NK-92 (cell line): Measurements from ENCODE around the gene RFX1.
"Not testable (repeated sequence)": the region's sequence is repeated elsewhere in the genome, so short reads cannot be mapped to it uniquely, and the experiment has no call there.

Experiments
- DNase-seq: peaks from one replicate; lab custom pipeline; 2025; ENCODE audit not compliant: unreplicated experiment; lab: John Stamatoyannopoulos, UW

Gene RFX1

DNA sequence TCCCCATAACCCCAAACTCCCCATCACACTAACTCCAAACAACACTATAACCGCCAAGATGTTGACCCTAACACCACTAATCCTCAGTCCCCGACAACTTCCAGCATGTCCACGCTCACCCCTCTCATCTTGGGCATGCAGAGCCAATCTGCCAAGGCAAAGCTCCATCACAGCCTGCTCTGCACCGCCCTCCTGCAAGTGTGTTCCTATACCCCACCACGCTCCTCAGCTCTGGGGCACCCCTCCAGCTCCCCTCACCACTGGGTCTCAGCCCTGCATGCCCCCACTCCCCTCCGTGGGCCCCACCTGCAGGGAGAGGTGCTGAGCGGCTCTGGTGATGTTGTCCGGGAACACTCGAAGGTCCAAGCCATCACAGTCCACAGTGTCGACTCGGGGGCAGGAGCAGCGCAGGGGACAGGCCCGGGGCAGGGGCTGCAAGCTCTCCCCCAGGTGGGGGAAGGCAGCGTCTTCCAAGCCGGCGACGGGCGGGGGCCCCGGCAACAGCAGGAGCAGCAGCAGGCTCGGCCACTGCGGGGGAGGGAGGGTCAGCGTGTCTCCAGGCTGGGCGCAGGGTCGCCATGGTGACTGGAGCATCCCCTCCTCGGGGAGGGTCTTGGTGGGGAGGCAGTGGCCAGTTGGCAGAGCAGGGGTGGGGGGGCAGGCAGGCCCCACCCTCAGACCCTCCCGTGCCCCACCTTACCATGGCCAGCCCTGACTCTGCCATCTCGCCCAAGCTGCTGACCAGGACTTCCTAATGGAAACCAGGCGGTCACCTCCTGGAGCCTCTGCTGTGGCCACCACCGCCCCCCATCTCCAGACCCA lies 68.4 kb downstream of the RFX1 start:
- DNase-seq: no peak

DNA sequence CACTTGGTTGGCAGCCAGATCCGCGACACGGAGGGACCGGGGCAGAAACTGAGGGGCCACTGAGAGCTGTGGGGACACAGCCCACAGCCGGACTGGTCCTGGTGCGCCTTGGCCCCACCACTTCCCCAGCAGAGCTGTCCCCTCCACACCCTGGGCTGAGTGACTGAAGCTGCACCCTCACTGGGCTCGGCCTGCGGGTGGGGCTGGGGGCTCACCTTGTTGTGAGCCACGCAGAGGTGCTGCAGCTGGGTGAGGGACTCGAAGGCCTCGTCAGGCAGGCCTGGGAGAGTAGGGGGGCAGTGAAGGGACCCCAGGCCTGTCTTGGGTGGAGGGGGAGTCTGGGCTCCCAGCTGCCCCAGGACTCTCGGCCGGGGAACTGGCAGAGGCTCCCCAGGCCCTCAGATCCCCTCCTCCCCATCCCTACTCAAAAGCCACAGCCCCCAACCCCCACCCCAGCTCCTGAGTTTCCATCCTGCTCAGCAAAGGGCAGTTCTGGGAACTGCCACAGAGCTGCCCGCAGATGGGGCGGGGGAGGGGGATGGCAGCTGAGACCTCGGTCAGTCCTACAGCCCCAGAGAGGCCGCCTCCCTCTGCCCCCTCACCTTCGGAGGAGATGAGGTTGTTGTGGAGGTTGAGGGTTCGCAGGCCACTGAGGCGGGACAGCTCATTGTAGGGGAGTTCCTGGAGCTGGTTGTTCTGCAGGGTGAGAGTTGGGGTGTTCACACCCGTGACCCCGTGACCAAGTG lies 70.2 kb downstream of the RFX1 start:
- no peak for DNase-seq

DNA sequence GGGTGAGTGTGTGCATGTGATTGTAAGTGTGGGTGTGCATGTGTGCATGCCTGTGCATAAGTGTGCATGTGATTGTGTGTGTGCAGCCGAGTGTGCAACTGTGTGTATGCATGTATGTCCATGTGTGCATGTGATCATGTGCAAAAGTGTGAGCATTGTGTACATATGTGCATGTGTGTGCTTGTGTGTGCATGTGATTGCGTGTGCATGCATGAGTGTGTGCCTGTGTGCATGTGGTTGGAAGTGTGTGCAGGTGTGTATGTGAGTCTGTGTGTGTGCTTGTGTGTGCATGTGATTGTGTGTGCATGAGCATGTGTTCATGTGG lies 71.4 kb downstream of the RFX1 start:
- DNase-seq: no peak

DNA sequence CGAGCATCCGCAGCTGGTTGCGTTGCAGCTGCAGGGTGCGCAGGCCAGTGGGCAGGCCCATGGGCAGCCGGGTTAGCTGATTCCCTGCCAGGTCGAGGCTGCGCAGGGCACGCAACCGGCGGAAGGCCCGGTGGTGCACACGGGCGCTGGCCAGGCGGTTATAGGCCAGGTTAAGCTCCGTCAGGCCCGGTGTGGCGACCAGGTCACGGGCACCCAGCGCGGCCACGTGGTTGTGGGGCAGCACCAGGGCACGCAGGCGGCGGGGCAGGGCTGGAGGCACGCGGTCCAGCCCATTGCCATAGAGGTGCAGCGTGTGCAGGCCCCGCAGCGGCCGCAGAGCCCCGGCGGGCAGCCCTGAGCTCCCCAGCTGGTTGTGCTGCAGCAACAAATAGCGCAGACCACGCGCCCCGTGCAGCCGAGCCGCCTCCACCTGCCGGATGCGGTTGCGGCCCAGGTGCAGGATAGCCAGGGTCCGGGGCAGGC lies 73.2 kb downstream of the RFX1 start:
- no peak for DNase-seq

DNA sequence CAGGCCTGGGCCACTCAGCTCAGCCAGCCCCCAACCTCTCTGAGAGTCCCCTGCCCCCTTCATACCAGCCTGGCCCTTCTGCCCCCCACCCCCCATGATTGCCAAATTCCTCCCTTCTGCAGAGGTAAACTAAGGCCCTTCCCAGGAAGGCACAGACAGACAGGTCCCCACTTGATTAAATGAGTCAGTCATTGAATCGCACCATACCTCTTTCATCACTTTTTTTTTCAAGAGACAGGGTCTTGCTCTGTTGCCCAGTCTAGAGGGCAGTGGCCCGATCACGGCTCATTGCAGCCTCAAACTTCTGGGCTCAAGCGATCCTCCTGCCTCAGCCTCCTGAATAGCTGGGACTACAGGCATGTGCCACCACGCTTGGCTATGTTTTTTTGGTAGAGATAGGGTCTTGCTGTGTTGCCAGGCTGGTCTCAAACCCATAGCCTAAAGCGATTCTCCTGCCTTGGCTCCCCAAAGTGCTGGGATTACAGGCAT lies 73.9 kb downstream of the RFX1 start:
- no peak for DNase-seq

DNA sequence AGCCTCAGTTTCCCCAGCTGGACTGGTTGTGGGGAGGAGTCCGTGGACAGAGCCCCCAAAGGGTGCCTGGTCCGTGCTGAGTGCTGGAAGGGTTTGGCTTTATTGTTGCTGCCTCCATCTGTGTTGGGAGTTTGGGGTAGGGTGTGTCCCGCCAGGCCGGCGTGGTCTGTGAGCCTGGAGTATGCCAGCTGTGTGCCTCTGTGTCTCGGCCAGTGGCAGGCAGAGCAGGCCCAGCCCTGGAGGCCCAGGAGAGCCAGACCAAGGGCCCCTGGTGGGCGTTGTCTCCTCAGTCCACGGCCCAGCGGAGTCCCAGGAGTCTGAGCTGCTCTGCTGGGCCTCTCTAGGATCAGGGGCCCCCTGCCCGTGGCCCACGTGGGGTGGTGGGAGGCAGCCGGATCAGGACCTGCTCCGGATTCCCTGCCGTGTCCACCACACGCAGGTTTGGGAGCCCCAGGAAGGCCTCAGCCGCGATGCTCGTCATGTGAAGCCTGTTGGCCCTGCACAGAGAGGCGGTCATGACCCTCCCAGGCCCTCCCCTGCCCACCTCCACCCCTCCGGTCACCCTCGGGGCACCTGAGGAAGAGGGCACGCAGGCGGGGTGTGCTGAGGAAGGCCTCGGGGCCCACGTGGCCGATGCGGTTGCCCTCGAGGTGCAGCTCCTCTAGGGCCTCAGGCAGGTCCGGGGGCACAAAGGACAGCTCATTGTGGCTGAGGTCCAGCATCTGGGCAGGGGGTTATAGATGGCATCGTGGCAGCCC lies 74.5 kb downstream of the RFX1 start:
- no peak for DNase-seq

DNA sequence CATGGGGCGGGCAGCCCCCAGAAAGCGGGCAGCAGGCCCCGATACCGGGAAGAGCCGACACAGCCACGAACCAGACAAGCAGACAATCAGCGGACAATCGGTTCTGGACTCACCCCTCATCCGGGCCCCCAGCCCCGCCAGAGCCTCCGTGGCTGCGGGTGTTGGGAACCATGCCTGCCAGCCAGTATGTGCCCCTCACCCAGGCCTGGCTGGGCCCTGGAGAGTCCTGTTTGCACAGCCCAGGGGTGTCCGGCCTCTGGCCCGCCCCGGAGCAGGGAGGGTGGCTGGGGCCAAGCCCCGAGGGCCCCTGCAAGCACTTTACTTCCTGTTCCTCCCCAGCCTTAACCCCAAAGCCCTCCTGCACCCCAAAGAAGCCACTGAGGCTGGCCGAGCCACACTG lies 75.7 kb downstream of the RFX1 start:
- DNase-seq: no peak

DNA sequence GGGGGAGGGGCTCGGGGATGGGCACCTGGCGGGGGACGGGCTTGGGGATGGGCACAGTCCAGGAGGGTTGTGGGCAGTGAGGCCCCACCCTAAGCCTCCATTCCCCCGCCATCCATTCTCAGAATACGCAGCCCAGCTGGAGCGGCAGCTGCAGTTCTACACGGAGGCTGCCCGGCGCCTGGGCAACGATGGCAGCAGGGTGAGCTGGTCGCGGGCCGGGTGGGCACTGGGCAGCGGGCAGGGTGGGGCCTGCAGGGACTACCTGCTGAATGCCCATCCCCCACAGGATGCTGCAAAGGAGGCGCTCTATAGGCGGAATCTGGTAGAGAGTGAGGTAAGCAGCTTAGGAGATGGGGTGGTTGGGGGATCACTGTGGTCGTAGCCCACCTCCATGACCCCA lies 76.2 kb downstream of the RFX1 start:
- no peak for DNase-seq

DNA sequence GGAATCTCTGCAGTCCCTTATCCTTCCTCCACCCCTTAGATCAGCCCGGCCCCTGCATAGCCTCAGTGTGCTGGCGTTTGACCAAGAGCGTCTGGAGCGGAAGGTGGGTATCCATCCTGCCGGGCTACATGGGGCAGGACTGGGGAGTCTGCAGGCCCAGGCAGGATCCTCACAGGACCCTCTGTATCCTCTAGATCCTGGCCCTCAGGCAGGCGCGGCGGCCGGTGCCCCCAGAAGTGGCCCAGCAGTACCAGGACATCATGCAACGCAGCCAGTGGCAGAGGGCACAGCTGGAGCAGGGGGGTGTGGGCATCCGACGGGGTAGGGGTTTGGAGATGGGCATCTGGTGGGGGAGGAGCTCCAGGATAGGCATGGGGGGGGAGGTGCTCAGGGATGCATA lies 76.8 kb downstream of the RFX1 start:
- no peak for DNase-seq

DNA sequence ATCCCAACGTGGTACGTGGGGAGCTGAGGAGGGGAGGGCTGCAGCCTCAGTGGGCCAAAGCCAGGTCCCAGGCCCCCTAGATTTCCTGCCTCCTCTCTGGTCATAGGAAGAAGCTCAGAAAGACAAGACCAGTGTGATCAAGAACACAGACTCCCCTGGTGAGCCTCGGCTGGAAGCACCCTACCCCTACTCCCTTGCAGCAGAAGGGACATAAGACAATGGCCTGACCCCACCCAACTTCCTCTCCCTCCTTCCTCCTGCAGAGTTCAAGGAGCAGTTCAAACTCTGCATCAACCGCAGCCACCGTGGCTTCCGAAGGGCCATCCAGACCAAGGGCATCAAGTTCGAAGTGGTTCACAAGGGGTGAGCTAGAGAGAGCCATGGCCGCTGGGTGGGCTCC lies 79.4 kb downstream of the RFX1 start:
- DNase-seq: no peak

DNA sequence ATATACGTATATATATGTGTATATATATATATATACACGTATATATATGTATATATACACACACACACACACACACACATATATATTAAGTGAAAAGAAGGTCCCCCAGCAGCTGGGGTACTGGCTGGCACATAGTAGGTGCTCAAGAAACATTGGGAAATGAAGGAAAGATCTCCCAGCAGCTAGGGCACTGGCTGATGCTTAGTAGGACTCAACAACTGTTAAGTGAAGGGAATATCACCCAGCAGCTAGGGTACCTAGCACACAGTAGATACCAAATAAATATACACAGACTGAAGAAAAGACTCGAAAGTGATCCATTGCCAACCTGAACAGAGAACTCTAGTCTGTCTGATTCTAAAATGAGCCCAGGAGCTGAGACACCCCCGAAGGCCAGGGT lies 80.1 kb downstream of the RFX1 start:
- no peak for DNase-seq

DNA sequence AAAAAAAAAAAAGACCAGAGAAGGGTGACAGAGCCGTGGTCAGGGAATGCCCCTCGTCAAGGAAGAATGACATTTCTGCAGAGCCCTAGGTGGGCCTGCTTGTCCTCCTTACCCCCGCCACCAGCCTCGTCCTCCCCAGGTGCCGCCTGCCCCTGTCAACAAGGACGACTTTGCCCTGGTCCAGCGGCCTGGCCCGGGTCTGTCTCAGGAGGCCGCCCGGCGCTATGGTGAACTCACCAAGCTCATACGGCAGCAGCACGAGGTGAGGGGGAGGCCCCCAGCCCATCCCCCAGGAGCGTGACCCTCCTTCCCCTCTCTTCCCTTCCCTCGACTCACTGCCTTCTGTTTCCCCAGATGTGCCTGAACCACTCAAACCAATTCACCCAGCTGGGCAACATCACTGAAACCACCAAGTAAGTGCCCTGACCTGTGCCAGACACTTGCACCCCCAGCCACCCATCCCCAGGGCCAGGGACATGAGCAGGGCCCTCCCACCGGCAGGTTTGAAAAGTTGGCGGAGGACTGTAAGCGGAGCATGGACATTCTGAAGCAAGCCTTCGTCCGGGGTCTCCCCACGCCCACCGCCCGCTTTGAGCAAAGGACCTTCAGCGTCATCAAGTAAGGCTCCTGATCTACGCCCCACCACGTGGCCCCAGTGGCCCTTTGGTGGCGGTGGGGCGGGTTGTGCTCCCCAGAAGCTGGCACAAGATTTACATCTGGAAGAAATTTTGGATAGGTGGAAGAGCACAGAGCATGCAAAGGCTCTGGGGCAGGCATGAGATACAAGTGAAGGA lies 82.7 kb downstream of the RFX1 start:
- no peak for DNase-seq

DNA sequence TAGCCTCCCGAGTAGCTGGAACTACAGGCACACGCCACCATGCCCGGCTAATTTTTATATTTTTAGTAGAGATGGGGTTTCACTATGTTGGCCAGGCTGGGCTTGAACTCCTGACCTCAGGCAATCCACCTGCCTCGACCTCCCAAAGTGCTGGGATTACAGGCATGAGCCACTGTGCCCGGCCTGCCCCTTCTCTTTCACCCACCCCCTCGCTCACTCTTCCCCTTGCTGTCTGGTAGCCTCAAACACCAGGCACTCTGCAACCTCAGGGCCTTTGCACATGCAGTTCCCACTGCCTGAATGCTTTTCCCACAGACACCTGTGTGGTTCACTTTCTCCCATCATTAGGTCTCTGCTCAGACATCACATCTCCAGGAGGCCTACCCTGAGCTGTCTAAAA lies 84.0 kb downstream of the RFX1 start:
- not testable (repeated sequence) for DNase-seq

DNA sequence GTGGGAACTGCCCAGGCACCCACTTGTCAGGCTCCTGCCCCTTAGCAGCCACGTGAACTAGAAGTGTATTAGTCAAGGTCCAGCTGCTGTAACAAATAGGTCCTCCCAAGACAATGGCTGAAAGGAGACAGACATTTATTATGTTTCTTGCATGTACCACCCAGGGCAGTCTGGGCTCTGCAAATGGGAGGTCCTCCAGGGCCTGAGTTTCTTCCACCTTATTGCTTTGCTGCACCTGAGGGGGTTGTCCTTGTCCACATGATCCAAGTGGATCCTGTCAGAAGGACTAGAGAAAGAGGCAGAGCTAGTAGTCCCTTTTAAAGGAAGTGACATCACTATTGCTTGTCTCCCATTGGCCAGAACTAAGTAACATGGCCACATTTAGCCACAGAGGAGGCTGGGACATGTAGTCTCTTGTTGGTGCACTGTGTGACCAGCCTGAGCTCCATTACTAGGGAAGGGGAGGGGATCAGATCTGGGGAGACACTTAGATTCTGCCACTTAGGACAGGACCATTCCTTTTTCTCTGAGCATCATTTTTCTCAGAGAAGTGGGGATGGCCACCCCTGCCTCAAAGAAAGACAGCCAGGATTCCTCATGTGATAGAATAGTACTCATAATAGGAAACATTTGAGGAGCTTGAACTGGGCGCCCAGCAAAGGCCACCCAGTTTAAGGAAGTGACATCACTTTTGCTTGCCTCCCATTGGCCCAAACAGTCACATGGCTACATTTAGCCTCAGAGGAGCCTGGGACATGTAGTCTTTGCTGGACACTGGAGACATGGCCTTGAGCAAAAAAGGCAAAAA lies 85.0 kb downstream of the RFX1 start:
- no peak for DNase-seq

DNA sequence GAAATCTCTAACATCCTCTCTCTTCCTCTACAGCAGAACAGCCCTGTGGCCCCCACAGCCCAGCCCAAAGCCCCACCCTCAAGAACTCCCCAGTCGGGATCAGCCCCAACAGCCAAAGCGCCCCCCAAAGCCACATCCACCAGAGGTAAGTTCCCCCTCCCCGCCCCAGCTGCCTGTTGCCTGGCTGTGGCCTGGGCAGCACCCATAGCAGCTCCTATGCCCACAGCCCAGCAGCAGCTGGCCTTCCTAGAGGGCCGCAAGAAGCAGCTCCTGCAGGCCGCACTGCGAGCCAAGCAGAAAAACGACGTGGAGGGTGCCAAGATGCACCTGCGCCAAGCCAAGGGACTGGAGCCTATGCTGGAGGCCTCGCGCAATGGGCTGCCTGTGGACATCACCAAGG lies 85.6 kb downstream of the RFX1 start:
- no peak for DNase-seq

DNA sequence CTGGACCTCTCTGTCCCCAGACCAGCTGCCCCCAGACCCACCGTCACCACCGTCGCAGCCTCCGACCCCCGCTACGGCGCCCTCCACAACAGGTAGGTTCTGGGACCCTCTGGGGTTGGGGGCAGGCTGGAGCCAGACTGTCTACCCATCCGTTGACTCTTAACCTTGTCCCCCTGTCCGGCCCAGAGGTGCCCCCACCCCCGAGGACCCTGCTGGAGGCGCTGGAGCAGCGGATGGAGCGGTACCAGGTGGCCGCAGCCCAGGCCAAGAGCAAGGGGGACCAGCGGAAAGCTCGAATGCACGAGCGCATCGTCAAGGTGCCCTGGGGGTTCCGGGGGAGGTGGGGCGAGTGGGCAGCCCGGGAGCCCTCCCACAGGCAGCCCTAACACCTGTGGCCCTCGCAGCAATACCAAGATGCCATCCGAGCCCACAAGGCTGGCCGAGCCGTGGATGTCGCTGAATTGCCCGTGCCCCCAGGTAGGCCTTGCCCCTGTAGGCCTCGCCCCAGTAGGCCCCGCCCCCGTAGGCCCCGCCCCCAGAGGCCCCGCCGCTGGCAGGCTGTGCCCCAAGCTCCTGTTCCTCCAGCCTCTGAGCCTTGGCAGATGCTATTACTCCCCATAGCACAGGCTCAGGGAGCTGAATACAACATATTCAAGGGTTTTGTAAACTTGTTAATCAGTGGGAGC lies 87.3 kb downstream of the RFX1 start:
- DNase-seq: no peak

DNA sequence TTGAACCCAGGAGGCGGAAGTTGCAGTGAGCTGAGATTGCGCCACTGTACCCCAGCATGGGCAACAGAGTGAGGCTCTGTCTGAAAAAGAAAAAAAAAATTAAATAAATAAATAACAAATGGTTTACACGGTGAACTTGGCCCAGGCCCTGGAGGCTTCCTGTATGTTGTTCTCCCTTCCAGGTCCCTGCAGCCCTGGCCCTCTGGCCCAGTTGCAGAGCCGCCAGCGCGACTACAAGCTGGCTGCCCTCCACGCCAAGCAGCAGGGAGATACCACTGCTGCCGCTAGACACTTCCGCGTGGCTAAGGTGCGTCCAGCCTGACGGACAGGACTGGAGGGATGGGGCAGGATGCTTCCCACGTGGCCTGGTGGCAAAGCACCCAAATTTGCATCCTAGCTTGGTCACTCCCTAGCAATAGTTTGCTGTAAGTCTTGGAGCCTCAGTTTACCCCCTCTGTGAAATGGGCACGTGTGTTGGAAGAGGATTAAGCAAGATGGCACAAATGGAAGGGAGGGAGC lies 88.2 kb downstream of the RFX1 start:
- no peak for DNase-seq

DNA sequence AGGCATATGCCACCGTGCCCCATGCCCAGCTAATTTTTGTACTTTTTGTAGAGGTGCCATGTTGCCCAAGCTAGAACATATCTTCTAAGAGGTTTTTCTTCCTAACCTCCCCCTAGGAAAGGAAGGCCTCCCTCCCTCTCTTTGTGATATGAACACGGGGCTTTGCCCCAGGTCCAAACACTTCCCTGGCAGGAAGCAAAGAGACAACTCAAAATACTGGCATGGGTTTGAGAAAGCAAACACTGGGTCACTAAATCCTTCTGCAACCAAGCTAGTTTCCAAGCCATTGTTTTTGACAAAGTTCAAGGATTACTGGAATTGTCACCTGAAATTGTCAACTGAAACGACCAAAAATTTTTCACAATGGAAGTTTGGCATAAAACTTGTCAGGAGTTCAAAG lies 91.3 kb downstream of the RFX1 start:
- no peak for DNase-seq

DNA sequence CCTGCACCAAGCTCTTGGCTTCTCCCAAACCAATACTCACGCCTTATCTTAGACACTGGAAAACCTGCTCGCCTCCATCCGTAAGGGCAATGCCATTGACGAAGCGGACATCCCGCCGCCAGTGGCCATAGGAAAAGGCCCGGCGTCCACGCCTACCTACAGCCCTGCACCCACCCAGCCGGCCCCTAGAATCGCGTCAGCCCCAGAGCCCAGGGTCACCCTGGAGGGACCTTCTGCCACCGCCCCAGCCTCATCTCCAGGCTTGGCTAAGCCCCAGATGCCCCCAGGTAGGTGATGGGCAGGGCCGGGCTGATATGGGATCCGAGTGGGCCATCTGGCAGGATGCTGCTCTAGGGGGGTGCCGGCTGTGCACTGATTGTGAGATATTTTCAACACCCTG lies 92.8 kb downstream of the RFX1 start:
- DNase-seq: no peak
